Transverse colon (tissue), 4 donors: Measurements from ENCODE around the gene HOTAIR. TPM values are rescaled to one million over a fixed set of nuclear protein-coding genes. Genes with fewer than 3 reads are reported as not detected.

Source experiments
- DNase-seq: peaks from one replicate; pipeline ENCODE4 v3.0.0-alpha.2; 2019
- H3K27ac ChIP-seq, 4 donors: fragments of 200-600 bp; sonication (generic); 2 replicates each; pipeline ENCODE4 v1.5.1; 2016 to 2018; ENCODE audit warnings: inconsistent platforms in 4 of 4
- H3K27me3 ChIP-seq: fragments of 200-600 bp; sonication (generic); 2 replicates; pipeline ENCODE4 v1.5.1; 2017; ENCODE audit warnings: inconsistent platforms
- H3K36me3 ChIP-seq, 4 donors: fragments of 200-600 bp; sonication (generic); 2 replicates each; pipeline ENCODE4 v1.5.1; 2017 to 2019; ENCODE audit warnings: inconsistent platforms in 4 of 4
- H3K4me1 ChIP-seq, 4 donors: fragments of 200-600 bp; sonication (generic); 2 replicates each; pipeline ENCODE4 v1.5.1; 2017 to 2020; ENCODE audit warnings: inconsistent platforms in 4 of 4
- H3K4me3 ChIP-seq, 4 donors: fragments of 200-600 bp; sonication (generic); 1 replicate in 1 of 4; 2 replicates in 3 of 4; pipeline versions ENCODE4 v1.5.1 to v1.6.1; 2017 to 2019; ENCODE audit warnings: inconsistent platforms in 4 of 4
- H3K9me3 ChIP-seq, 2 donors: fragments of 200-600 bp; sonication (generic); 2 replicates each; pipeline ENCODE4 v1.5.1; 2017 to 2019; ENCODE audit warnings: inconsistent platforms in 2 of 2
- CTCF ChIP-seq, 5 experiments: fragments of 200-600 bp in 3 of 5; fragments of 450-650 bp in 2 of 5; sonication (generic) in 3 of 5; IDR thresholded peaks; 1 replicate in 2 of 5; 2 replicates in 3 of 5; pipeline ENCODE4 v1.5.1; 2016 to 2017; ENCODE audit warnings: antibody characterized with exemption in 5 of 5, inconsistent platforms in 3 of 5, mild to moderate bottlenecking in 2 of 5, moderate library complexity in 1 of 5
- EP300 ChIP-seq: sonication (generic); formaldehyde crosslinking; IDR thresholded peaks from one replicate; pipeline ENCODE4 v1.6.1; 2017; ENCODE audit warnings: antibody characterized with exemption, low read depth
- POLR2A ChIP-seq: fragments of 450-650 bp; IDR thresholded peaks from one replicate; pipeline ENCODE4 v1.6.1; 2016; ENCODE audit warnings: antibody characterized with exemption, mild to moderate bottlenecking, moderate library complexity
- POLR2AphosphoS5 ChIP-seq, 3 donors: sonication (generic); formaldehyde crosslinking; IDR thresholded peaks; one replicate each; pipeline ENCODE4 v1.6.1; 2016; ENCODE audit warnings: antibody characterized with exemption in 3 of 3
- WGBS, 2 donors: methylation state at CpG; one replicate each; pipeline ENCODE4 v1.1.5; 2018; ENCODE audit warnings: low coverage in 1 of 2; 5-methylcytosine and 5-hydroxymethylcytosine counted together
- in situ Hi-C, 4 donors: fragments of 200-750 bp; cut with MboI; loops; one replicate each; pipeline versions ENCODE4 v1.15.0 to v1.15.1; 2017; ENCODE audit warnings: low sequenced_read_pairs in 3 of 4, low pct_ligation_motif_present in 1 of 4, low pct_unique_long_range_greater_than_20kb in 1 of 4
- intact Hi-C: fragments of 100-400 bp; cut with DNase I; formaldehyde crosslinking; loops from one replicate; pipeline ENCODE4 v1.15.1; 2023; ENCODE audit warnings: low total_unique reads
- total RNA-seq, 4 donors: library from RNA; depleted of rRNA; stranded (reverse); fragments of >200 nt; gene quantifications; one replicate each; pipeline ENCODE4 v1.1.0, GENCODE V29; 2016

HOTAIR gene
- total RNA-seq, 4 donors from 2014 or later = not detected

- peaks cover 100% of the 10 kb centered on the region for H3K27me3 ChIP-seq
- no peak overlapping the region for H3K4me3 ChIP-seq
- in situ Hi-C loops = no loop called here
- intact Hi-C loops = no loop called here
- H3K9me3 ChIP-seq = no peaks in the 10 kb centered on the region
- H3K27ac ChIP-seq = no peak overlapping the region
- no peaks in the 10 kb centered on the region for H3K36me3 ChIP-seq
- 17% methylated on average over 76 of the region's 91 CpGs; no CpG with 5 or more reads in 1 of the 2 donors for WGBS, 2 donors
- TF ChIP-seq CTCF (IDR thresholded peaks at IDR 0.05) = no peak
- no peak for TF ChIP-seq EP300
- TF ChIP-seq POLR2A = no peak
- TF ChIP-seq POLR2AphosphoS5 (IDR thresholded peaks at IDR 0.05) = no peak
- peaks cover 0 to 12% (median 3%) of the 10 kb centered on the region in 4 donors for H3K4me1 ChIP-seq
- DNase-seq = no peak
Observed at GRCh38 chr12:53939141-53940108, 35.3 kb downstream of the HOTAIR start.

GRCh38 chr12:53938326-53939140 is 36.2 kb downstream of the HOTAIR start, which contains the start of gene HOXC13:
Gene HOXC13 (plus strand): TSS chr12:53938831. CDS start chr12:53938907, 76 bp downstream.
- peaks cover 100% of the 10 kb centered on the region for H3K27me3 ChIP-seq
- 17 to 19% methylated on average over 5 to 53 of the region's 56 CpGs for WGBS, 2 donors
- DNase-seq = no peak
- in situ Hi-C loops = no loop called here
- TF ChIP-seq EP300 (no peak), CTCF (IDR thresholded peaks at IDR 0.05) (no peak), POLR2A (no peak), POLR2AphosphoS5 (IDR thresholded peaks at IDR 0.05) (no peak)
- peaks cover 0 to 12% (median 3%) of the 10 kb centered on the region in 4 donors for H3K4me1 ChIP-seq
- H3K4me3 ChIP-seq = peak within 1 kb of the TSS in 1 of 4 donors; percentile 15
- no peaks in the 10 kb centered on the region for H3K9me3 ChIP-seq
- intact Hi-C loops = no loop called here
- H3K27ac ChIP-seq = no peak within 1 kb of the TSS
- no peaks in the 10 kb centered on the region for H3K36me3 ChIP-seq

- Histone ChIP-seq H3K9me3 (no peaks in the 10 kb centered on the region), H3K27ac (no peak overlapping the region), H3K36me3 (no peaks in the 10 kb centered on the region), H3K4me1 (peaks cover 0 to 12% (median 3%) of the 10 kb centered on the region in 4 donors), H3K4me3 (no peak overlapping the region), H3K27me3 (peaks cover 100% of the 10 kb centered on the region)
- DNase-seq = no peak
- in situ Hi-C loops (no loop called here), intact Hi-C loops (no loop called here)
- TF ChIP-seq CTCF (IDR thresholded peaks at IDR 0.05) (no peak), EP300 (no peak), POLR2AphosphoS5 (IDR thresholded peaks at IDR 0.05) (no peak)
- WGBS, 2 donors = 18 to 40% methylated on average over 11 to 23 of the region's 23 CpGs
Observed at GRCh38 chr12:53937596-53938325, 37.0 kb downstream of the HOTAIR start.
